Activated naive CD8-positive, alpha-beta T cell (primary cell): ENCODE data around the gene GPAT3.
"Not testable (repeated sequence)": the region's sequence is repeated elsewhere in the genome, so short reads cannot be mapped to it uniquely, and the experiment has no call there.

Source experiments
- H3K27ac Mint-ChIP-seq: one replicate; pipeline ENCODE4 v1.8.0; 2021; ENCODE audit warnings: mixed read lengths
- H3K27me3 Mint-ChIP-seq: one replicate; pipeline ENCODE4 v1.8.0; 2021; ENCODE audit warnings: mixed read lengths
- H3K36me3 Mint-ChIP-seq: one replicate; pipeline ENCODE4 v1.8.0; 2021; ENCODE audit warnings: mixed read lengths
- H3K4me1 Mint-ChIP-seq: one replicate; pipeline ENCODE4 v1.8.0; 2021; ENCODE audit warnings: low read depth, mixed read lengths
- H3K4me3 Mint-ChIP-seq: one replicate; pipeline ENCODE4 v1.8.0; 2021; ENCODE audit warnings: mild to moderate bottlenecking, mixed read lengths
- H3K9me3 Mint-ChIP-seq: one replicate; pipeline ENCODE4 v1.8.0; 2021; ENCODE audit warnings: low read depth, mixed read lengths

The GPAT3 gene

DNA sequence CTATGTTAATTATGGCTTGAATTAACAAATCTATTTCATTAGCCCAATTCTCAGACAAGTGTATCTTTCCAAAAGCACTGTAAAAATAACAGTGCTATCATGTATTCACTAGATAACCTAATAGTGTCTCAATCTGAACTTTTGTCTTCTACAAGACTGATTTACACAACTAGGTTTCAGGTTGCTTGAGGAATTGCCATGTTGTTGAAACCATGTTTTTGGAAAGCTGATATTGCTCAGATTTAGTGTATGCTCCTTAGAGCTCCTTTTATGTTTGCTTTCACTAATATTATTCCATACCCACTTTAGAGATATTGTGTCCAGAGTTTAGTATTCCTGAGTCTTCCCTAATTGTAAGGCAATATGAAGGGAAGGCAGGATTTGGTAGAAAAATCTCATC, 70.6 kb downstream of the GPAT3 start:
- H3K36me3 Mint-ChIP-seq, result peaks cover 2% of the 10 kb centered on the region
- no peaks in the 10 kb centered on the region for H3K9me3 Mint-ChIP-seq
- H3K27ac Mint-ChIP-seq, result no peak overlapping the region
- H3K4me1 Mint-ChIP-seq, result no peaks in the 10 kb centered on the region
- no peak overlapping the region for H3K4me3 Mint-ChIP-seq
- peaks cover 2% of the 10 kb centered on the region for H3K27me3 Mint-ChIP-seq

DNA sequence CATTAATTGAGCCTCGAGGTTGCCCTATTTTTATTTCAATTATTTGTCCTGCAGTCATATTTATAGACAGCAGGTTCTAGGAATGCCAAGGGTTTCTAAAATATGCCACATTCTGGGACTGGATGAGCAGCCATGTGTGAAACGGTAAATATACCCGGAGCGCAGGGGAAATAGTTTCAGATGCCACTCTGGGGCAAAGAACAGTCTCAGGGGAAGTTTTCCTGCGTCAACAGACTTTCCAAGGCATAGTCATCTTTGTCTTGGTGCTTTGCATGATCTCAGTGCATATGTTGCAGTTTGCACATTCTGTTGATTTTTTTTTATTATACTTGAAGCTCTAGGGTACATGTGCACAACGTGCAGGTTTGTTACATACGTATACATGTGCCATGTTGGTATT, 71.0 kb downstream of the GPAT3 start:
- no peaks in the 10 kb centered on the region for H3K4me1 Mint-ChIP-seq
- peaks cover 2% of the 10 kb centered on the region for H3K27me3 Mint-ChIP-seq
- H3K4me3 Mint-ChIP-seq, result no peak overlapping the region
- no peaks in the 10 kb centered on the region for H3K9me3 Mint-ChIP-seq
- peaks cover 2% of the 10 kb centered on the region for H3K36me3 Mint-ChIP-seq
- no peak overlapping the region for H3K27ac Mint-ChIP-seq

DNA sequence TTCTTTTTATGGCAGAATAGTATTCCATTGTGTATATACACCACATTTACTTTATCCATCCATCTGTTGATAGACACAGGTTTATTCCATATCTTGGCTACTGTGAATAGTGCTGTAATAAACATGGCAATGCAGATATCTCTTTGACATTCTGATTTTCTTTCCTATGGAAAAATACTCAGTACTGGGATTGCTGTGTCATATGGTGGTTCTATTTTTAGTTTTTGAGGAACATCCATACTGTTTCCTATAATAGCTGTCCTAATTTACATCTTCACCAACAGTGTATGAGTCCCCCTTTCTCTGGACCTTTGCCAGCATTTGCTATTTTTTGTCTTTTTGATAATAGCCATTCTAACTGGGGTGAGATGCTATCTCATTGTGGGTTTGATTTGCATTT, 73.5 kb downstream of the GPAT3 start:
- Mint-ChIP-seq H3K4me1 (no peaks in the 10 kb centered on the region), H3K36me3 (peaks cover 2% of the 10 kb centered on the region), H3K4me3 (no peak overlapping the region), H3K9me3 (peaks cover 19% of the 10 kb centered on the region), H3K27me3 (peaks cover 2% of the 10 kb centered on the region), H3K27ac (no peak overlapping the region)

DNA sequence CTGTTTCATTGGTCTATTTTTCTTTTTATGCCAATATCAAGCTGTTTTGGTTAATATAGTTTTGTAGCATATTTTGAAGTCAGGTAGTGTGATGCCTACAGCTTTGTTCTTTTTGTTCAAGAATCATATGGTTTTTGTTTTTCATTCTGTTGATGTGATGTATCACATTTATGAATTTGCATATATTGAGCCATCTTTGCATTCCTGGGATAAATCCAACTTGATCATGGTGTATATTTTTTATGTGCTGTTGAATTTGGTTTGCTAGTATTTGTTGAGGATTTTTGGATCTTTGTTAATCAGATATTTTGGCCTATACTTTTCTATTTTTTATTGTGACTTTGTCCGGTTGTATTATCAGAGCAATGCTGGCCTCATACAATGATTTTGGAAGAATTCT, 74.8 kb downstream of the GPAT3 start:
- peaks cover 20% of the 10 kb centered on the region for H3K9me3 Mint-ChIP-seq
- H3K27me3 Mint-ChIP-seq, result peaks cover 1% of the 10 kb centered on the region
- H3K27ac Mint-ChIP-seq, result no peak overlapping the region
- H3K36me3 Mint-ChIP-seq, result peaks cover 2% of the 10 kb centered on the region
- no peaks in the 10 kb centered on the region for H3K4me1 Mint-ChIP-seq
- H3K4me3 Mint-ChIP-seq, result no peak overlapping the region

DNA sequence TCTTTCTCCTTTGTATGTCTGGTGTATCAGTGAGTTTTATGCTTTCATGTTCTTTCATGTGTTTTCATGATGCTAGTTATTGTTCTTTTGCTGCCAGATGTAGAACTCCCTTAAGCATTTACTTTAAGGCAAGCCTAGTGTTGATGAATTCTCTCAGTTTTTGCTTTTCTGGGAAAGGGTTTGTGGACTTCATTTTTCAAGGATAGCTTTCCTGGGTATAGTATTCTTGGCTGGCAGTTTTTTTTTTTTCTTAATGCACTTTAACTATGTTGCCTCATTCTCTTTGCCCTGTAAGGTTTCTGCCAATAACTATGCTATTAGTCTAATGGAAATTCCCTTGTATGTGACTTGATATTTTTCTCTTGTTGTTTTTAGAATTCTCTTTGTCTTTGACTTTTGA, 77.1 kb downstream of the GPAT3 start:
- Mint-ChIP-seq H3K27ac (no peak overlapping the region), H3K4me3 (no peak overlapping the region), H3K4me1 (no peaks in the 10 kb centered on the region), H3K9me3 (peaks cover 20% of the 10 kb centered on the region), H3K27me3 (peaks cover 1% of the 10 kb centered on the region), H3K36me3 (peaks cover 2% of the 10 kb centered on the region)

DNA sequence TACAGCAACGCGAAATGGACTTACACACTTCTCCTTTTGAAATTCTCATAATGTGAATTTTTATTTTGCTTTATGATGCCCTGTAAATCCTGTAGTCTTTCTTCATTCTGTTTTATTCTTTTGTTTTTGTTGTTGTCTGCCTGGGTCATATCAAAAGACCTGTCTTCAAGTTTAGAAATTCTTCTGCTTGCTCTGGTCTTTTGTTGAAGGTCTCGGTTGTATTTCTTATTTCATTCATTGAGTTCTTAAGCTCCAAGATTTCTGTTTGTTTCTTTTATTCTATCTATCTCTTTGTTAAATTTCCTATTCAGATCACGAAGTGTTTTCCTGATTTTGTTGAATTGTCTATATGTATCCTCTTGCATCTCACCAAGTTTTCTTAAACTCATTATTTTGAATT, 78.1 kb downstream of the GPAT3 start:
- Mint-ChIP-seq H3K27me3 (peaks cover 1% of the 10 kb centered on the region), H3K27ac (no peak overlapping the region), H3K4me1 (no peaks in the 10 kb centered on the region), H3K4me3 (no peak overlapping the region), H3K36me3 (peaks cover 2% of the 10 kb centered on the region), H3K9me3 (peaks cover 20% of the 10 kb centered on the region)

DNA sequence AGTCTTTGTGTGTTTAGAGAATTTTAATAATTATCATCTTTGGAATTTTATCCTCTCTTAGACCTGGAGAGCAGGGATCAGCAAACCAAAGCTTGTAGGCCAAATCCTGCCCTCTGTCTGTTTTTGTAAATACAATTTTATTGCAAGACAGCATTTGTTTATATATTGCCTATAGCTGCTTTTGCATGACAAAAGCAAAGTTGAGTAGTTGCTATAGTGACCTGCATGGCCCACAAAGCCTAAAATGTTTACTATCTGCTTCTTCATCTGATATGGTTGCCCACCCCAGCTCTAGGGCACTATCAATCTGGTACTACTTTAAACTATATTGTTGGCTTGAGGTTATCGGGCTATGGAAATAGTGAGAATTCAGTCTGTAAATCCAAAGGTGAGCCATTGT, 80.3 kb downstream of the GPAT3 start:
- H3K27me3 Mint-ChIP-seq, result peaks cover 8% of the 10 kb centered on the region
- H3K9me3 Mint-ChIP-seq, result peaks cover 20% of the 10 kb centered on the region
- H3K27ac Mint-ChIP-seq, result no peak overlapping the region
- H3K36me3 Mint-ChIP-seq, result peaks cover 5% of the 10 kb centered on the region
- H3K4me1 Mint-ChIP-seq, result no peaks in the 10 kb centered on the region
- H3K4me3 Mint-ChIP-seq, result no peak overlapping the region

DNA sequence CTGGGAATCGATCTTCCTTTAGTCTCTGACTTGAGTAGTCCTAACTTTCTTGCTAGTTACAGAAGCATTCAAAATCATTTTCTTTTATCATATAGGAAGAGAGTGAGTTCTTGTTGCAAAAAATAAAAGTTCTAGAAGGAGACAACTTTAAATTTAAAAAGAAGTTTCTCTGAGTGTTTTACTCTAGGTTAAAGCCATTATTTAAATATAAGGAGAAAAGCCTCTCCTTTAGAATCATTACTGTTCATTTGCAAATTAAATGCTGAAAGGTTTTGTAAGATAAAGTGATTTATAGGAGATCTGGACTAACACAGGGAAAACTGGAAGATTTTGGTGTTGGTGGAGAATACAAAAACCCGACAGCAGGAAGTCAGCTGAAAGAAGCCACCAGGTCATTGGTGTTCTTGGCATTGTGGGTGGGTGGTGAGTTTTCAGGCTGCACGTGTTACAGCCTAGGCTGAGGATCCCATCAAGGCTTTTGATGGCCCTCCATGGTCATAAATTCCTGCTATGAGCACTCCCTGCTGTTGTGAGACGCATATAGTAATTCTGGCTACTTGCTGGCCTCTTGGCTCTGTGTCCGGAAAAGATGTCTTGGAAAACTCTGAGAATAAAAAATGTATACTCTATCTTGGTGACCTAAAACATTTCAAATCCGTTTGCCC, 81.6 kb downstream of the GPAT3 start:
- Mint-ChIP-seq H3K4me3 (no peak overlapping the region), H3K36me3 (peaks cover 11% of the 10 kb centered on the region), H3K27ac (no peak overlapping the region), H3K4me1 (no peaks in the 10 kb centered on the region), H3K27me3 (peaks cover 10% of the 10 kb centered on the region), H3K9me3 (peaks cover 23% of the 10 kb centered on the region)

DNA sequence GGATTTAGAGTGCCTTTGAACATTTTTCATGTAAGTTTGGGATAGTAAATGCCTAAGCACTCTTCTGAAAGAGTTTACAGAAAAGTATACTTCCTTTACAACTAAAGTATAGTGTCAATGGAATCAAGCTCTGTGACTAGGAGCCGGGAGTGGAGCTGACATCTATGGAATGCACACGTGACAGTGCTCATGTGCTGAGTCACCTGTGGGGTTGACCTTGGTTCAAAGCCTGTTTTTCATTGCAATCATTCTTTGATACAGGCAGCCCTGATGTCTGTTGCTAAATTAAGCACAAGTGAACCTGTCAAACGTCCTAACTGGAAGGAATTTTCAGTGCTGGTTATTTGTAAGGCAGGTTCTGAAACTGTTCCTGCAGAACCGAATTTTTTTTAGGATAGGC, 82.5 kb downstream of the GPAT3 start:
- Mint-ChIP-seq H3K4me3 (no peak overlapping the region), H3K36me3 (peaks cover 12% of the 10 kb centered on the region), H3K27ac (no peak overlapping the region), H3K9me3 (peaks cover 14% of the 10 kb centered on the region), H3K27me3 (peaks cover 11% of the 10 kb centered on the region), H3K4me1 (no peaks in the 10 kb centered on the region)

DNA sequence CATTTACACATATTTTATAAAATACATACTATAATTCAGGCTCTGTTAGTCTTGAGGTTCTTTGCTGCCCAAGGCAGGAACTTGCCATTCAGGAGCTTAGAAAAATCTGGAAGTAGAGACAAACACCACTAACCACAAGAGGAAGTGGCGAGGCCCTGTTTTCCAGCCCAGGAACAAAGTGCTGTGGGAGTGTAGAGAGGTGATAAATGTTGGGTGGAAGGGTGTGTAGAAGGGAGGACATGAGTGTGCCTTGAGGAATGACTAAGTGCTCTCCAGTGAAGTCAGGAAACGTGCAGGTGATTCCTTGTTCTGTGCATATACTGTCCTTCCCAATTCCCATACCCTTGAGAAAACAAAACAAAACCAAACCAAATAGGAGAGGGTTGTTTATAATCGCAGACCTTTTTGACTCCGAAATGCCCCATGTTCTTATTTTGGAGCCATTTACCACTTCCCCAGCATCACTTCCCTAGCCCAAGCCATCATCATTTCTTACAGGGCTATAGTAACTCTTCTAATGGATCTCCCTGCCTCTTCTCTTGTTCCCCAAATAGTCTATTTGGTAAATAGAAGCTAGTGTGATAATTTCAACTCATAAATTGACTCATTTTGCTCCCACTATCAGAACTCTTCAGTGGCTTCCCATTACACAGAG, 83.2 kb downstream of the GPAT3 start:
- H3K9me3 Mint-ChIP-seq, result peaks cover 7% of the 10 kb centered on the region
- peaks cover 13% of the 10 kb centered on the region for H3K27me3 Mint-ChIP-seq
- no peaks in the 10 kb centered on the region for H3K4me1 Mint-ChIP-seq

DNA sequence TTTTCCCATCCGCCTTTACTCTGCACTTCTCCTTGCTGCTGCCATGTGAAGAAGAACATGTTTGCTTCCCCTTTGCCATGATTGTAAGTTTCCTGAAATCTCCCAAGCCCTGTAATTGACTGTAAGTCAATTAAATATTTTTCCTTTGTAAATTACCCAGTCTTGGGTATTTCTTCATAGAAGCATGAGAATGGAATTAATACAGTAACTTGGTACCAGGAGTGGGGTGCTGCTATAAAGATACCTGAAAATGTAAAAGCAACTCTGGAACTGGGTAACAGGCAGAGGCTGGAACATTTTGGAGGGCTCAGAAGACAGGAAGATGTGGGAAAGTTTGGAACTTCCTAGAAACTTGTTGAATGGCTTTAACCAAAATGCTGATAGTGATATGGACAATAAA, 86.2 kb downstream of the GPAT3 start:
- H3K4me3 Mint-ChIP-seq, H3K36me3 Mint-ChIP-seq, H3K27ac Mint-ChIP-seq, H3K9me3 Mint-ChIP-seq, H3K4me1 Mint-ChIP-seq: not testable (repeated sequence)
- peaks cover 17% of the 10 kb centered on the region for H3K27me3 Mint-ChIP-seq

More for the DNA sequence above, 83.2 kb downstream of the GPAT3 start:
- no peak overlapping the region for H3K4me3 Mint-ChIP-seq
- peaks cover 10% of the 10 kb centered on the region for H3K36me3 Mint-ChIP-seq
- no peak overlapping the region for H3K27ac Mint-ChIP-seq

DNA sequence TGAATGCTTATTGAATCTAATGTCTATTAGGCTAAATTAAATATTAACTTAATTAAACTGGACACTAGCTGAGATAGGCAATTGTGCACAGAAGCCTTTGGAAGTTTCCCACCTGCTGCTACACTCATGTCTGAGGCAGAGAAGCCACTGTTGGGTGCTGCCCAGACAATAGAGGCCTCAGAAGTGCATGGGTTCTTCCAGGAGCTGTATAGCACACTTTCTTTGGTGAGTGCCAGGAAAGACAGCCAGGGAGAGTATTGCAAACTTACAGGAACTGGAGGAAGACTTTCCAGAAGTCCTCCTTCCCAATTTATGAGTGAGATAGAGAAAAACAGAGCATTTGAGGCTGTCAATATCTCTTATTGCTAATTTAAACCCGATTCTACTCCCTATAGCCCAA, 89.9 kb downstream of the GPAT3 start:
- H3K4me3 Mint-ChIP-seq, result no peak overlapping the region
- peaks cover 4% of the 10 kb centered on the region for H3K9me3 Mint-ChIP-seq
- no peaks in the 10 kb centered on the region for H3K4me1 Mint-ChIP-seq
- H3K36me3 Mint-ChIP-seq, result peaks cover 10% of the 10 kb centered on the region
- no peak overlapping the region for H3K27ac Mint-ChIP-seq
- peaks cover 12% of the 10 kb centered on the region for H3K27me3 Mint-ChIP-seq

DNA sequence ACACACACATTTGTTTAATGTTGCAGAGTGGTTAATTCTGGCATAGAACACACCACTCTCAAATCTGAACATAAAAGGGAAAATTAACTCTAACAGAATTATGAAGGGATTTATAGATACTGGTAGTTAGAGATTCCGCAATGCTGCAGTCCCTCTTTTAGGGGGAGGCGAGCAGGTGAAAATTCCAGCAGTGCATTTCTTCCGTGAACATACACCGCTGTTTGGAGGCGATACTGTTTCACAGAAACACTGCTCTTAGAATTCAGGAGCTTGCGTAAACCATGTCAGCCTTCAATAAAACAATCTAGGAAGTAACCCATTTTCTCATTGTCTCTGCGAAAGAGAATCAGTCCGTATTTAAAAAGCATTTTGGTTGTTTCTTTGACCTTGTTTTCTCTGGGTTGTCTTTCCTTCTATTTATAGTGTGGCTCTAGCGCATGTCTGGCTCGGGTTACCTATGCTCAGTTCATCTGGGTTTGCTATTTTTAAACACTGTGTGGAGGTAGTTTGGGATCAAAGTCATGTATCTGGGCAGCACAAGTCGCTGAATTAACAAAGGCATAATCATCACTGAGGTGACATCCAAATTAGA, 90.4 kb downstream of the GPAT3 start:
- Mint-ChIP-seq H3K27me3 (peaks cover 10% of the 10 kb centered on the region), H3K4me1 (no peaks in the 10 kb centered on the region), H3K27ac (no peak overlapping the region), H3K36me3 (peaks cover 8% of the 10 kb centered on the region), H3K4me3 (no peak overlapping the region), H3K9me3 (peaks cover 4% of the 10 kb centered on the region)

DNA sequence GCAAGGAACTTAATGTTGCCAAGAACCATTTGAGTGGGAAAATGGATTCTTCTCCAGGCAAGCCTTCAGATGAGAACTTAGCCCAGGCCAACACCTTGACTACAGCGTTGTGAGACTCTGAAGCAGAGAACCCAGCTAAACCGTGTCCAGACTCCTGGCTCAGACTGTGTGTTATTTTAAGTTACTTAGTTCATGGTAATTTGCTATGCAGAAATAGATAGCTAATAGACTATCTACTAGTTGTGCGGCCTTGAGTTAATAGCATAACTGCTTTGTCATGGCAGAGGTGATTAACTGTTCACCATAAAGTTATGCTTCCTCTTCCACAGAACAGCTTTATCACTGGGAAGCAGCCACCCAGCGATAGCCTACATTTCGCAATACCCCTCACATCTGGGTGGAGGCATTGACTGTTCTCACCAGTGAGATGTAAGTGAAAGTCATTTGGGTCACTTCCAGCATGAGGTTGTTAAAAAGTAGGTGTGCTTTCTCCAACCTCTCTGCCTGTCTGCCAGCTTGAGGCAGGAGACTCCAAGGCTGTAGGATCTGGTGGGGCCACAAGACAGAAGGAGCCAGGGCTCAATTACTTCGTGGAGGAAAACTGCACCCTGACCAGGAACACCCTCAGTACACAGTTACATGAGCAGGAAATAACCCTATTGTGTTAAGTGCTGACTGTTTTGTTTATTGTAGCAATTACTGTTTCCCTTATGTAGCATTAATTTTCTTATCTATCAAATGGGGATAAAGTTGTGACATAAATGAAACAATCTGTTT, 94.2 kb downstream of the GPAT3 start:
- Mint-ChIP-seq H3K4me3 (no peak overlapping the region), H3K27me3 (peaks cover 5% of the 10 kb centered on the region), H3K36me3 (no peaks in the 10 kb centered on the region), H3K9me3 (no peaks in the 10 kb centered on the region), H3K27ac (no peak overlapping the region), H3K4me1 (no peaks in the 10 kb centered on the region)

DNA sequence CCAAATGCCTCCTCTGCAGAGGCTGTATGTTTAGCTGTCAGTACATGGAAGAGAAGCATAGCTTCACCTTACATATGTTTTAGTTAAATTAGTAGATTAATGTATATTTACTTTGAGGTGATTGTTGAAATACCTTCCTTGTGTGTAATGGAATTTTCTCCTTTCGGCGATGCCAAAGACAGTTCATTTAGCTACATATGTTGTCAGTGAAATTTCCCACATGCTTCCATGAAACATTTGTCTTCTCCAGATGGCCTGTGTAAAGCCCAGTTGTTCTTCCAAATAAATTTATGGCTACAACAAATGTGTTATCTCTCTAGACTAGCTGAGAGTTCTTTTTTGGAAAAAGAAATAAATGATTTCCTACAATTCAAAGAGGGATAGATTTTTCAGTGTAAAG, 95.2 kb downstream of the GPAT3 start:
- H3K9me3 Mint-ChIP-seq, result no peaks in the 10 kb centered on the region
- no peaks in the 10 kb centered on the region for H3K36me3 Mint-ChIP-seq
- no peaks in the 10 kb centered on the region for H3K4me1 Mint-ChIP-seq
- no peak overlapping the region for H3K27ac Mint-ChIP-seq
- H3K27me3 Mint-ChIP-seq, result peaks cover 5% of the 10 kb centered on the region
- no peak overlapping the region for H3K4me3 Mint-ChIP-seq
